ENCODE data around the gene SH3GL3.

The SH3GL3 gene

GRCh38 chr15:83446904-83447709, at the start of gene SH3GL3:
Gene SH3GL3 (plus strand): TSS chr15:83447341. CDS start chr15:83447534, 193 bp downstream.
- DNase-seq: peak; percentile 58

GRCh38 chr15:83398626-83399025, 48.5 kb upstream of the SH3GL3 start:
- no peak for DNase-seq

GRCh38 chr15:83404121-83404520, 43.0 kb upstream of the SH3GL3 start:
- DNase-seq: no peak

GRCh38 chr15:83410532-83410931, 36.6 kb upstream of the SH3GL3 start:
- no peak for DNase-seq

- no peak for DNase-seq
Measured at GRCh38 chr15:83413054-83413719, 34.0 kb upstream of the SH3GL3 start.

GRCh38 chr15:83422081-83422480, 25.1 kb upstream of the SH3GL3 start:
- no peak for DNase-seq

GRCh38 chr15:83422541-83422940, 24.6 kb upstream of the SH3GL3 start:
- no peak for DNase-seq

GRCh38 chr15:83424101-83424500, 23.0 kb upstream of the SH3GL3 start:
- no peak for DNase-seq

GRCh38 chr15:83430441-83430840, 16.7 kb upstream of the SH3GL3 start:
- DNase-seq: no peak

- DNase-seq: no peak
Measured at GRCh38 chr15:83431521-83431920, 15.6 kb upstream of the SH3GL3 start.

GRCh38 chr15:83435202-83435601, 11.9 kb upstream of the SH3GL3 start:
- no peak for DNase-seq

GRCh38 chr15:83435782-83436181, 11.4 kb upstream of the SH3GL3 start:
- no peak for DNase-seq

- DNase-seq: no peak
Measured at GRCh38 chr15:83436513-83437158, 10.5 kb upstream of the SH3GL3 start.

GRCh38 chr15:83443076-83443847, 3.9 kb upstream of the SH3GL3 start:
- DNase-seq: no peak

- no peak for DNase-seq
Measured at GRCh38 chr15:83444936-83445335, 2.2 kb upstream of the SH3GL3 start.

- DNase-seq: no peak
Measured at GRCh38 chr15:83445643-83446042, 1.5 kb upstream of the SH3GL3 start.

GRCh38 chr15:83446417-83446816, 724 bp upstream of the SH3GL3 start:
- DNase-seq: no peak

GRCh38 chr15:83449250-83449671, 2.1 kb downstream of the SH3GL3 start:
- no peak for DNase-seq

GRCh38 chr15:83449937-83450506, 2.9 kb downstream of the SH3GL3 start:
- DNase-seq: no peak

- DNase-seq: no peak
Measured at GRCh38 chr15:83457149-83457548, 10.0 kb downstream of the SH3GL3 start.

- no peak for DNase-seq
Measured at GRCh38 chr15:83458381-83458780, 11.2 kb downstream of the SH3GL3 start.

GRCh38 chr15:83462026-83462425, 14.9 kb downstream of the SH3GL3 start:
- no peak for DNase-seq

GRCh38 chr15:83462953-83463433, 15.9 kb downstream of the SH3GL3 start:
- DNase-seq: no peak
